GM18873 (cell line): ENCODE data around the gene IQSEC1.

Source experiments
- ATAC-seq: cut with Tn5 transposase; IDR thresholded peaks from one replicate; pipeline ENCODE4 v1.9.1; 2021; ENCODE audit warnings: mild to moderate bottlenecking, moderate library complexity, moderate number of reproducible peaks; ENCODE audit not compliant: unreplicated experiment, low FRiP score

Gene IQSEC1

DNA sequence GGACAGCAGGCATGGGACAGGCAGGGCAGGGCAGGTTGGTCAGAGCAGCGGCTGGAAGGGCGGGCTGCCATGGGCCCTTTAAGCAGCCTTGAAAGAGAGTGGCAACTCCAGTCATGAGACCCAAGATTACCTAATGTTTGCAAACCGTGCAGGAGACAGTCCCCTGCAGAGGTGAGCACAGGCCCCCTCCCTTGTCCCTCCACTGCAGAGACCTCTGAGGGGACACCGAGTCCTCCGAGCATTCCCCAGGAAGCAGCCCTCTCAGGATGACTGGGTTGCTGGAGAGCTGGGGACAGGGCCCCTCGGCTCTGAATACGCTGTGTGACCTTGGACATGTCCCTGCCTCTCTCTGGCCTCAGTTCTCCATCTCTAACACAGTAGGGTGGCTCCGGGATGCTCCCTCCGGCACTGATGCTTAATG, 81.4 kb downstream of the IQSEC1 start:
- ATAC-seq: no peak

- no peak for ATAC-seq
Observed at GRCh38 chr3:12991481-12991837, 81.8 kb downstream of the IQSEC1 start.

GRCh38 chr3:12990781-12991480, 82.3 kb downstream of the IQSEC1 start:
- no peak for ATAC-seq

- ATAC-seq: no peak
Observed at GRCh38 chr3:12990306-12990705, 82.9 kb downstream of the IQSEC1 start.

- no peak for ATAC-seq
Observed at GRCh38 chr3:12988728-12989454, 84.3 kb downstream of the IQSEC1 start.

GRCh38 chr3:12987602-12988001, 85.6 kb downstream of the IQSEC1 start:
- no peak for ATAC-seq

DNA sequence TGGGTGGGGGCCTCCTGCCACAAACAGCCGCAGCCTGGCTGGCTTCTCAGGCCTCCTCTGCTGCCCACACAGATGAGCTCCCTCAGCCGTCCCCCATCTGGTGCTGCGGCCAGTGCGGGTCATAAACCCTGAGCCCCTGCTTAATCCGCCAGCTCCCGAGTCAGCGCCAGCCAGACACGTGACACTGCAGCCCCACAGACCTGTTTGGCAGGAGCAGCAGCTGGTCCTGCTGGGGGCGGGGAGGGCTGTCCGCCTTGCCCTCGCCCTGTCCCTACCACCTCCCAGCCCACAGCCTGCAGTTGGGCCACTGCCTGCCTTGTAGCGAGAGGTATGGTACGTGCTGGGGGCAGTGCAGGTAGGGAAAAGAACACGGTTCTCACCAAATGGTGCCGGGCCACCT, 86.2 kb downstream of the IQSEC1 start:
- ATAC-seq: no peak

GRCh38 chr3:12986521-12986920, 86.7 kb downstream of the IQSEC1 start:
- no peak for ATAC-seq

DNA sequence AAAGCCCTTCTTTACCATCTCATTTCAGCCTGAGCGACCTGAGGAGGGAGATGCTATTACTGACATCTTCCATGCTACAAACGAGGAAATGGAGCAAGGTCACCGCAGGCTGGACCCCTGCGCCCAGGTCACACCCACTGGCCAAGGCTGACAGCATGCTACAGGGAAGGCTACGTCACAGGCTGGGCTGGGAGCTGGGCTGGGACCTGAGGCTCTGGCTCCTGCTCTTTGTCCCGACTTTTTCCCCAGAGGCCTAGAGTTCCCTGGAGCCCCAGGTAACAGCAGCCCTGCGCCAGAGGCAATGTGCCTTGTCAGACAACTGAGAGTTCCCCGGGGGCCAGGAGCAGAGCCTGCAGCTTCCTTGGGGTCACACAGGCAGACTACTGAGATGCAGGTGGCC, 87.2 kb downstream of the IQSEC1 start:
- no peak for ATAC-seq

DNA sequence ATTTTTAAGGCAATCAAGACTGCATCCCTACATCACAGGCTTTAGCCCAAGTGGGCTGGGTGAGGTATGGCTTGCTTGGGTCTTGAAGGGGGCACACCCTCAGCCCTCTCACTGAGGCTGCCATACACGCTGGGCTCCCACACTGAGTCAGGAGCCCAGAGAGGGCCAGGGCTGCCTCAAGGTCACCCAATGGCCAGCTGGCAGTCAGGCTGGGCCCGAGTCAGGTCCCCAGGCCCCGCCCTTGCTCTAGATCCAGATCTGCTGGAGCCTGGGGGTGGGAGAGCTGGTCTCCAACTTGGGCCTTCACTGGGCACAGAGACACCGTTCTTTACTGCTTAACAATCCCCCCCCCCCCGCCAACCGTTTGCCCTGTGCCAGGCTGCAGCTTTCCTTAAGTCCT, 88.1 kb downstream of the IQSEC1 start:
- no peak for ATAC-seq

- no peak for ATAC-seq
Observed at GRCh38 chr3:12984023-12984823, 89.0 kb downstream of the IQSEC1 start.

- peak; percentile 3 for ATAC-seq
Observed at GRCh38 chr3:12983319-12983718, 89.9 kb downstream of the IQSEC1 start.

DNA sequence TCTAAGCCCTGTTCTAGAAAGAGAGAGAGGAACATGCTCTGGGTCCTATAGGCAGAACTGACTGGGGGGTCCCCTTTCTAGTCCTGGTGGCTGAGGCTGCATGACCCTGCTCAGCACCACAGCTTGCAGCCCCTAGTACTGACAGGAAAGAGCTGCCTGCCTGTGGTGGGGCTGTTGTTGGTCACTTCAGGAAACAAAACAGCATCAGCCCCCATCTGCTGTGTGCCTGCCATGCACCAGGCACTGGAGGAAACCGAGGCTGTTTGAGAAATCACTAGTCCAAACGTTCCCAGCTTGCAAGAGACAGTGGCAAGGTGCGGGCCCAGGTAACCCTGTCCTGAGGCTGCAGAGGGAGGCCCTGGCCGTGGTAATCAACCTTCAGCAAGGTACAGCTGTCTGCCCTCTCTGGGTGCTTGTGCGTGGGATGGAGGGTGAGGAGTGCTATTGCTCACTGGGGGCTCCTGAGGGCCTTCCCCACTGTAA, 90.6 kb downstream of the IQSEC1 start:
- peak; percentile 75 for ATAC-seq

DNA sequence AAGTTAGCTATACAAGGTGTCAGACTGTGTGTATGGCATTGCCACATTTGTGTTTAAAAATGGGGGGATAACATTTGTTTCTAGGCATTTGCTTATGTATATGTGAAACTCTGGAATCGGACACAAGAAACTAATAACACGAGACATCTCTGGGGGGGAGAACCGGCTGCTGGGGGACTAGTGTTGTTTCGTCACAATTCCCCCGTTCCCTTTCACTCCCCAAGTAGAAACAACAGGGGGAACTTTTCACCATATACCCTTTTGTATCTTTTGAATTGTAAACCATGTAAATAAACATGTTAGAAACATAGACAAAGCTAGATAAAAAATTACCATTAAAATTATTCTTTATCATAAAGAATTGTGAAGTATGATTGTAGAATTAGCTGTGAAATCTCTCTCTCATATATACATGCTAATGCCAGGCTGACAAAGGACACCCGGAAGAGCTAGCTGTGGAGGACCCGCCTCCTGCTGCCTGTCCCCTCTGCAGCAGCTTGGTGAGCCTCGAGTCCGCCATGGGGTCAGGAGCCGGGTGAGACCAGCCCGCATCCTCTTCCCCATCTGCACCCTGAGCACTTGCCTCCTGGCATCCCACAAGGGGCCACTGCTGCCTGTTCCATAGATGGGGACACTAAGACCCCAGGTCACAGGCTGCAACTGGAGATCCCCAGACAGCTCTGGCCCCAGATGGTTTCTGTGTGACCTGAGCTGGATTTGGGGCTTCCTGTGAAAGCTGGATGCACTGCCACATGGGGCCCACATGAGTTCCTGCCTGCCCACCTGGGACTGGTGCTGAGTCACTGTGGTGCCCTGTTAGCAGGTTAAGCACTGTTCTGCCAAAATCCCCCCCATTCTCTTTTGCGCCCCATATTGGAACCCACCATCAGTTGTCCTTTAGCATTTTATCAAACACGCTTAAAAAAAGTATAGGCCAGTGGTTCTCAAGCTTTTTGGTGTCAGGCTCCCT, 91.6 kb downstream of the IQSEC1 start:
- no peak for ATAC-seq

DNA sequence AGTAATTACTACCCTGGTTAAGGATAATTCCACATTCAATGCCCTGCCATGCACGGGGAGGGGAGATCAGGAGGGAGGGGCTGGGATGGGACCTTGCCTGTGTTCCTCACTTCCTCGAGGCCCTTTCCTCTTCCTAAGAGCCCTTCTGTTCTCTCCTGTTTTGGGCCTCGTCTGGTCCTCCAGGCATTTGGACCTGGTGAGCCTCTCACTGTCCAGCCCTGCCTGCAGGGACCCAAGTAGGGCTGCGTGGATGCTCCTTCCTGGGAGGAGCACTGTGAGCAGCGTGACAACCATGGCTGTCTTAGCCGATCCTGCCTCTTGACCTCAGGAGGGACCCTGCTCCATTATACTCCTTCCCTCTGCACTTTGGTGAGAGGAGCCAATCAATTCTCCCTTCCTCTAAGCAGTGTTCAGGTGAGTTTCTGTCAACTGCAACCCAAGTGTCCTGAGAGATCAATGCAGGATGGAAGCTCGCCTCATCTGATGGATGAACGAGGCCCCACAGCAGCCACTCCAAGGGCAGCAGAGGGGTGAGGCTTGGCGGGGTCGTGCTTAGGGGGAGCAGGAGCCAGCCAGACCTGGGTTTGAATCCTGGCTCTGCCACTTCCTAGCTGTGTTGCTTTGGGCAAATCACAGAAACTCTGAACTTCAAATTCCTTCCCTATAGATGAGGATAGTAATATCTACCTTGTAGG, 92.5 kb downstream of the IQSEC1 start:
- no peak for ATAC-seq

- no peak for ATAC-seq
Observed at GRCh38 chr3:12979947-12980487, 93.2 kb downstream of the IQSEC1 start.

GRCh38 chr3:12979151-12979946, 93.9 kb downstream of the IQSEC1 start:
- ATAC-seq: no peak

DNA sequence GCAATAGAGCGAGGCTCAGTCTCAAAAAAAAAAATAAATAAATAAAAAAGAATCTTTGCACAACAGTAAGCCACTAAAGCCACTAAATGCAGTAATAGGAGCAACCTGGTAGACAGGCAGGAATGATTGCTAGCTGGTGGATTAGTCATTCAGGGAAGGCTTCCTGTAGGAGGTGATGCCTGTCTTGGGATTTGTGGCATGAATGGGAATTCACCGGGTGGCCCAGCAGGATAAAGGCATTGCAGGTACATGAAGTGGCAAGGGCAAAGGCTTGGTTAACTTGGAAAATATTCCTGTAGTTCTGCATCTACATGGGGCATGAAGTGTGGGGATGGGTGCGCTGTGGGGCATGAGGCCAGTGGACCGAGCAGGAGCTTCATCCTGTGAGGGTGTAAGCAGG, 94.5 kb downstream of the IQSEC1 start:
- no peak for ATAC-seq
